AG04449 (cell line): ENCODE data around the gene A2M.

ENCODE experiments used
- CTCF ChIA-PET: fragments of 350-600 bp; formaldehyde crosslinking; extraction: SDS; loops from one replicate; lab custom pipeline; 2021; ENCODE audit warnings: antibody characterized with exemption; lab: Yijun Ruan, JAX
- POLR2A ChIA-PET: fragments of 400-600, 350-600 bp; formaldehyde crosslinking; extraction: SDS; loops from one replicate; lab custom pipeline; 2020; ENCODE audit warnings: antibody characterized with exemption, inconsistent platforms; lab: Yijun Ruan, JAX
- DNase-seq: peaks from one replicate; pipeline ENCODE4 v3.0.0-alpha.2; 2010; ENCODE audit warnings: low read depth, low spot score
- H3K4me3 ChIP-seq: 2 replicates; pipeline ENCODE4 v1.5.1; 2011; ENCODE audit warnings: low read depth, mild to moderate bottlenecking, control low read depth, low read length
- CTCF ChIP-seq: IDR thresholded peaks from one replicate; pipeline ENCODE4 v1.5.1; 2011; ENCODE audit warnings: mild to moderate bottlenecking, moderate library complexity, low read length, control low read depth, inconsistent platforms; ENCODE audit not compliant: insufficient read depth; ENCODE audit errors: missing control alignments

Gene A2M

GRCh38 chr12:9123781-9124382 lies 8.2 kb upstream of the A2M start:
- ChIA-PET POLR2A (no interaction called here), CTCF (no interaction called here)
- no peak overlapping the region for H3K4me3 ChIP-seq
- DNase-seq = no peak
- no peak for TF ChIP-seq CTCF

GRCh38 chr12:9122091-9122609 lies 6.4 kb upstream of the A2M start:
- no peak for DNase-seq
- no peak for TF ChIP-seq CTCF
- no peak overlapping the region for H3K4me3 ChIP-seq
- CTCF ChIA-PET = no interaction called here
- POLR2A ChIA-PET = no interaction called here

GRCh38 chr12:9120487-9121184 lies 4.9 kb upstream of the A2M start:
- ChIA-PET POLR2A (no interaction called here), CTCF (interaction anchor here (1.2 kb wide), 1 partner anchor 10 kb away, joined by 3 read pairs; no protein-coding TSS in a partner anchor)
- H3K4me3 ChIP-seq = no peak overlapping the region
- no peak for DNase-seq
- no peak for TF ChIP-seq CTCF

- no peak for TF ChIP-seq CTCF
- ChIA-PET POLR2A (no interaction called here), CTCF (no interaction called here)
- H3K4me3 ChIP-seq = no peak overlapping the region
- no peak for DNase-seq
These were observed 2.4 kb upstream of the A2M start for GRCh38 chr12:9118158-9118557.

- CTCF ChIA-PET = no interaction called here
- H3K4me3 ChIP-seq = no peak overlapping the region
These were observed 773 bp downstream of the A2M start for GRCh38 chr12:9114946-9115345.

GRCh38 chr12:9113987-9114309 lies 1.8 kb downstream of the A2M start:
- H3K4me3 ChIP-seq = no peak overlapping the region
- ChIA-PET CTCF (no interaction called here), POLR2A (no interaction called here)
- TF ChIP-seq CTCF = no peak
- no peak for DNase-seq

More at GRCh38 chr12:9114946-9115345, 773 bp downstream of the A2M start:
- no peak for DNase-seq
- no peak for TF ChIP-seq CTCF
- POLR2A ChIA-PET = no interaction called here
